Activated naive CD4-positive, alpha-beta T cell treated with anti-CD3 and anti-CD28 coated beads, Interleukin-2, amount 50 U/mL, for 72 hours (primary cell): ENCODE data around the gene ZDHHC11B. TPM values are rescaled to one million over a fixed set of nuclear protein-coding genes. Genes with fewer than 3 reads are reported as not detected.
"Not testable (repeated sequence)": the region's sequence is repeated elsewhere in the genome, so short reads cannot be mapped to it uniquely, and the experiment has no call there.

Source experiments
- ATAC-seq, 2 donors: fragments of 150-1000 bp; cut with Tn5 transposase; 2 replicates each; pipeline ENCODE4 v1.10.0; 2021; ENCODE audit warnings: mild to moderate bottlenecking in 2 of 2, moderate library complexity in 2 of 2
- DNase-seq, 2 donors: peaks; one replicate each; pipeline ENCODE4 v3.0.0; 2021 to 2022; ENCODE audit warnings: low spot score in 2 of 2
- H3K27ac Mint-ChIP-seq, 2 donors: one replicate each; pipeline ENCODE4 v1.8.0; 2022; ENCODE audit warnings: mild to moderate bottlenecking in 2 of 2, mixed read lengths in 2 of 2
- H3K36me3 Mint-ChIP-seq, 2 donors: one replicate each; pipeline ENCODE4 v1.8.0; 2022; ENCODE audit warnings: mixed read lengths in 2 of 2
- H3K9me3 Mint-ChIP-seq, 2 donors: one replicate each; pipeline ENCODE4 v1.8.0; 2022; ENCODE audit warnings: mixed read lengths in 2 of 2
- total RNA-seq, 2 donors: library from RNA; stranded (reverse); gene quantifications; one replicate each; pipeline ENCODE4 v1.2.3, GENCODE V29; 2022

Gene ZDHHC11B
- total RNA-seq, 2 donors from 2014 or later: 1.4 TPM; not detected in 1

GRCh38 chr5:692529-693041 is 91.9 kb downstream of the ZDHHC11B start:
- H3K27ac Mint-ChIP-seq, DNase-seq, H3K36me3 Mint-ChIP-seq, H3K9me3 Mint-ChIP-seq: not testable (repeated sequence)
- ATAC-seq: peak; percentile 8 to 11

- H3K9me3 Mint-ChIP-seq: no peaks in the 10 kb centered on the region
Observed at GRCh38 chr5:691817-692528, 92.6 kb downstream of the ZDHHC11B start.

GRCh38 chr5:691049-691448 is 93.5 kb downstream of the ZDHHC11B start:
- H3K27ac Mint-ChIP-seq, DNase-seq, H3K36me3 Mint-ChIP-seq, ATAC-seq, H3K9me3 Mint-ChIP-seq: not testable (repeated sequence)

More at GRCh38 chr5:691817-692528, 92.6 kb downstream of the ZDHHC11B start:
- no peak for ATAC-seq
- Mint-ChIP-seq H3K36me3 (no peaks in the 10 kb centered on the region), H3K27ac (no peak overlapping the region)
- DNase-seq: no peak

- not testable (repeated sequence) for DNase-seq, H3K9me3 Mint-ChIP-seq, H3K36me3 Mint-ChIP-seq, H3K27ac Mint-ChIP-seq, ATAC-seq
Observed at GRCh38 chr5:690293-690692, 94.2 kb downstream of the ZDHHC11B start.

GRCh38 chr5:688348-689010 is 96.0 kb downstream of the ZDHHC11B start:
- DNase-seq, ATAC-seq, H3K9me3 Mint-ChIP-seq, H3K36me3 Mint-ChIP-seq, H3K27ac Mint-ChIP-seq: not testable (repeated sequence)

- ATAC-seq, H3K9me3 Mint-ChIP-seq, H3K27ac Mint-ChIP-seq, DNase-seq, H3K36me3 Mint-ChIP-seq: not testable (repeated sequence)
Observed at GRCh38 chr5:686936-687335, 97.6 kb downstream of the ZDHHC11B start.

- not testable (repeated sequence) for H3K9me3 Mint-ChIP-seq, ATAC-seq, H3K36me3 Mint-ChIP-seq, DNase-seq, H3K27ac Mint-ChIP-seq
Observed at GRCh38 chr5:686172-686523, 98.4 kb downstream of the ZDHHC11B start.

- no peak overlapping the region for H3K27ac Mint-ChIP-seq
- no peaks in the 10 kb centered on the region for H3K36me3 Mint-ChIP-seq
- no peak for ATAC-seq
- H3K9me3 Mint-ChIP-seq: no peaks in the 10 kb centered on the region
- DNase-seq: peak in 1 of 2 donors; percentile 33
Observed at GRCh38 chr5:685262-686171, 99.0 kb downstream of the ZDHHC11B start.

- no peaks in the 10 kb centered on the region for H3K9me3 Mint-ChIP-seq
- H3K27ac Mint-ChIP-seq: no peak overlapping the region
- peak in 1 of 2 donors; percentile 44 for DNase-seq
- no peaks in the 10 kb centered on the region for H3K36me3 Mint-ChIP-seq
- ATAC-seq: no peak
Observed at GRCh38 chr5:684751-685216, 99.7 kb downstream of the ZDHHC11B start.

GRCh38 chr5:683551-684481 is 100.7 kb downstream of the ZDHHC11B start:
- no peaks in the 10 kb centered on the region for H3K9me3 Mint-ChIP-seq
- ATAC-seq: no peak
- peak in 1 of 2 donors; percentile 45 for DNase-seq
- no peak overlapping the region for H3K27ac Mint-ChIP-seq
- H3K36me3 Mint-ChIP-seq: no peaks in the 10 kb centered on the region

- not testable (repeated sequence) for H3K9me3 Mint-ChIP-seq, DNase-seq, H3K36me3 Mint-ChIP-seq, H3K27ac Mint-ChIP-seq, ATAC-seq
Observed at GRCh38 chr5:682651-683358, 101.7 kb downstream of the ZDHHC11B start.

GRCh38 chr5:682216-682615 is 102.3 kb downstream of the ZDHHC11B start:
- not testable (repeated sequence) for H3K36me3 Mint-ChIP-seq, H3K9me3 Mint-ChIP-seq, H3K27ac Mint-ChIP-seq, ATAC-seq
- peak in 1 of 2 donors; percentile 41 for DNase-seq

- peak in 1 of 2 donors; percentile 2 for ATAC-seq
- H3K9me3 Mint-ChIP-seq, H3K27ac Mint-ChIP-seq, H3K36me3 Mint-ChIP-seq: not testable (repeated sequence)
- DNase-seq: peak in 1 of 2 donors; percentile 25
Observed at GRCh38 chr5:681317-682191, 103.0 kb downstream of the ZDHHC11B start.

GRCh38 chr5:680836-681235 is 103.7 kb downstream of the ZDHHC11B start:
- peak in 1 of 2 donors; percentile 41 for DNase-seq
- not testable (repeated sequence) for H3K36me3 Mint-ChIP-seq, ATAC-seq, H3K27ac Mint-ChIP-seq, H3K9me3 Mint-ChIP-seq
